GM12878 (cell line): ENCODE results near the gene WDR64. TPM values are rescaled to one million over a fixed set of nuclear protein-coding genes. Genes with fewer than 3 reads are reported as not detected.

Experiments used
- ATAC-seq: fragments of 200-7000 bp; cut with Tn5 transposase; 3 replicates; pipeline ENCODE4 v1.9.1; 2020; ENCODE audit warnings: mild to moderate bottlenecking, moderate library complexity
- BruUV-seq: library from RNA; stranded (reverse); fragments of 400-500 nt; replicated peaks from 2 replicates; lab custom pipeline; 2021; lab: Mats Ljungman, UMichigan
- CTCF ChIA-PET: fragments of 300-600 bp; sonication (Branson Sonifier 250); formaldehyde crosslinking; extraction: SDS; loops from one replicate; lab custom pipeline; 2021; ENCODE audit warnings: inconsistent platforms; lab: Yijun Ruan, JAX
- POLR2A ChIA-PET: fragments of 350-600 bp; formaldehyde crosslinking; extraction: SDS; loops from one replicate; lab custom pipeline; 2021; ENCODE audit warnings: inconsistent platforms; lab: Charles Lee
- RAD21 ChIA-PET: fragments of 300-600 bp; sonication (Branson Sonifier 250); formaldehyde crosslinking; loops from one replicate; lab custom pipeline; 2023; ENCODE audit warnings: antibody characterized with exemption; ENCODE audit not compliant: unreplicated experiment; lab: Charles Lee
- SMC1A ChIA-PET: fragments of 300-600 bp; sonication (Branson Sonifier 250); formaldehyde crosslinking; loops from one replicate; lab custom pipeline; 2023; ENCODE audit not compliant: unreplicated experiment, uncharacterized antibody; lab: Charles Lee
- DNase-seq: peaks from one replicate; pipeline ENCODE4 v3.0.0-alpha.2; 2011; ENCODE audit warnings: low read depth, low spot score
- FAIRE-seq: peaks from 3 replicates; lab custom pipeline; 2011; peaks lifted over from hg19 to GRCh38; lab: Jason Lieb, UNC
- H2AFZ ChIP-seq: 2 replicates; pipeline ENCODE4 v1.6.0; 2011; ENCODE audit warnings: low read depth, low read length, control low read depth; ENCODE audit not compliant: control insufficient read depth
- H3K27ac ChIP-seq: 2 replicates; pipeline ENCODE4 v1.5.1; 2011; ENCODE audit warnings: control low read depth; ENCODE audit not compliant: control insufficient read depth, insufficient read depth
- H3K27me3 ChIP-seq, 2 experiments: replicated peaks in 1 of 2; 2 replicates each; pipeline versions ENCODE4 v1.6.0 to v1.6.1; 2011; ENCODE audit warnings: low read length in 1 of 2; ENCODE audit not compliant: control insufficient read depth in 2 of 2, insufficient read depth in 2 of 2
- H3K36me3 ChIP-seq, 2 experiments: 2 replicates each; pipeline ENCODE4 v1.5.1; 2011; ENCODE audit warnings: low read length in 1 of 2; ENCODE audit not compliant: control insufficient read depth in 2 of 2, insufficient read depth in 2 of 2
- H3K4me1 ChIP-seq: 2 replicates; pipeline ENCODE4 v1.6.1; 2011; ENCODE audit warnings: mild to moderate bottlenecking, low read length, moderate library complexity, mixed read lengths; ENCODE audit not compliant: control insufficient read depth, insufficient read depth
- H3K4me2 ChIP-seq: 2 replicates; pipeline ENCODE4 v1.6.0; 2011; ENCODE audit warnings: control low read depth; ENCODE audit not compliant: control insufficient read depth, insufficient read depth
- H3K4me3 ChIP-seq: fragments of 200-600 bp; sonication (generic); 2 replicates; pipeline ENCODE4 v1.5.1; 2016
- H3K79me2 ChIP-seq: 2 replicates; pipeline ENCODE4 v1.6.0; 2011; ENCODE audit warnings: low read length; ENCODE audit not compliant: control insufficient read depth, insufficient read depth
- H3K9ac ChIP-seq: 2 replicates; pipeline ENCODE4 v1.8.0; 2011; ENCODE audit warnings: low read length, control low read depth, mixed read lengths; ENCODE audit not compliant: control insufficient read depth, insufficient read depth
- H3K9me3 ChIP-seq: replicated peaks from 3 replicates; pipeline ENCODE4 v1.5.1; 2011; ENCODE audit warnings: mild to moderate bottlenecking, low read length; ENCODE audit not compliant: control insufficient read depth, insufficient read depth
- H4K20me1 ChIP-seq: 2 replicates; pipeline ENCODE4 v1.6.0; 2011; ENCODE audit not compliant: control insufficient read depth, insufficient read depth
- ATF7 ChIP-seq: fragments of 450-650 bp; IDR thresholded peaks from 2 replicates; pipeline ENCODE4 v1.6.1; 2016; ENCODE audit warnings: low read depth, mild to moderate bottlenecking
- CHD1 ChIP-seq: IDR thresholded peaks from 2 replicates; pipeline ENCODE4 v1.6.1; 2012; ENCODE audit warnings: low read depth, low read length, improper control_type of control experiment
- CREB1 ChIP-seq: IDR thresholded peaks from 2 replicates; pipeline ENCODE4 v1.6.1; 2012; ENCODE audit warnings: low read depth, mild to moderate bottlenecking, inconsistent platforms
- ESRRA ChIP-seq: IDR thresholded peaks from 2 replicates; pipeline ENCODE4 v1.6.1; 2012; ENCODE audit warnings: mild to moderate bottlenecking, low read length, improper control_type of control experiment
- JUND ChIP-seq: IDR thresholded peaks from 2 replicates; pipeline ENCODE4 v1.6.1; 2012; ENCODE audit warnings: low read depth, mild to moderate bottlenecking, low read length, improper control_type of control experiment, moderate library complexity
- NFYB ChIP-seq: IDR thresholded peaks from 2 replicates; pipeline ENCODE4 v1.6.1; 2011; ENCODE audit warnings: low read depth, mild to moderate bottlenecking, low read length, improper control_type of control experiment, moderate library complexity; ENCODE audit not compliant: insufficient read depth
- POLR2AphosphoS5 ChIP-seq: IDR thresholded peaks from 2 replicates; pipeline ENCODE4 v1.6.1; 2011; ENCODE audit warnings: mild to moderate bottlenecking, low read length, inconsistent platforms
- POU2F2 ChIP-seq: IDR thresholded peaks from 3 replicates; pipeline ENCODE4 v1.6.1; 2011; ENCODE audit warnings: low read depth, mild to moderate bottlenecking, low read length, borderline replicate concordance
- RELA ChIP-seq: fragments of 450-650 bp; IDR thresholded peaks from 2 replicates; pipeline ENCODE4 v1.8.0; 2014; ENCODE audit warnings: borderline replicate concordance; ENCODE audit not compliant: partially characterized antibody
- SIN3A ChIP-seq: IDR thresholded peaks from 2 replicates; pipeline ENCODE4 v1.6.1; 2012; ENCODE audit warnings: low read depth, low read length, improper control_type of control experiment
- SMAD1 ChIP-seq: fragments of 450-650 bp; IDR thresholded peaks from 2 replicates; pipeline ENCODE4 v1.6.1; 2018; ENCODE audit warnings: mild to moderate bottlenecking, low read depth; ENCODE audit not compliant: partially characterized antibody
- SMARCA5 ChIP-seq: fragments of 450-650 bp; IDR thresholded peaks from 2 replicates; pipeline ENCODE4 v1.6.1; 2017; ENCODE audit warnings: mild to moderate bottlenecking
- SUZ12 ChIP-seq: fragments of 200-600 bp; sonication (generic); IDR thresholded peaks from one replicate; pipeline ENCODE4 v1.6.1; 2018; ENCODE audit warnings: antibody characterized with exemption, mild to moderate bottlenecking; ENCODE audit not compliant: unreplicated experiment
- ZNF217 ChIP-seq: fragments of 450-650 bp; IDR thresholded peaks from 2 replicates; pipeline ENCODE4 v1.6.1; 2017; ENCODE audit warnings: antibody characterized with exemption, mild to moderate bottlenecking
- ZNF24 ChIP-seq: fragments of 450-650 bp; IDR thresholded peaks from 2 replicates; pipeline ENCODE4 v1.6.1; 2017; ENCODE audit warnings: antibody characterized with exemption, mild to moderate bottlenecking
- ZSCAN29 ChIP-seq: fragments of 450-650 bp; IDR thresholded peaks from 2 replicates; pipeline ENCODE4 v1.6.1; 2017; ENCODE audit warnings: mild to moderate bottlenecking, moderate library complexity
- in situ Hi-C: fragments of 300-500 bp; cut with MboI; formaldehyde crosslinking; loops from 9 replicates; pipeline ENCODE4 v1.14.3; 2018; ENCODE audit warnings: mixed read lengths
- intact Hi-C: fragments of 100-400 bp; cut with micrococcal nuclease; formaldehyde crosslinking; loops from one replicate; pipeline ENCODE4 v1.14.2; 2022; ENCODE audit not compliant: unreplicated experiment
- polyA plus RNA-seq, 11 experiments: library from polyadenylated mRNA; depleted of rRNA in 4 of 11; unstranded in 6 of 11; stranded (reverse) in 5 of 11; fragments of >200 nt; fragmentation: Nextera tagmentation in 4 of 11; fragmentation: Illumina TruSeq in 1 of 11; extraction: Ambion mirVana in 4 of 11; extraction: Trizol in 1 of 11; gene quantifications; 1 replicate in 1 of 11; 2 replicates in 10 of 11; pipeline versions ENCODE4 v1.2.1 to v1.2.3, GENCODE V29; 2011 to 2016; ENCODE audit warnings: inconsistent platforms in 2 of 11, missing spikeins in 2 of 11, low read depth in 1 of 11
- total RNA-seq, 4 experiments: library from RNA; depleted of rRNA in 3 of 4; stranded (reverse); fragments of >200 nt in 3 of 4; fragmentation: Illumina TruSeq in 1 of 4; extraction: Trizol in 1 of 4; gene quantifications; 2 replicates each; pipeline versions ENCODE4 v1.2.1 to v1.2.3, GENCODE V29; 2013 to 2021
- TF ChIP-seq, protein P1 (sequence below): fragments of 450-650 bp; IDR thresholded peaks from 2 replicates; pipeline ENCODE4 v1.6.1; 2018; ENCODE audit warnings: borderline replicate concordance, mild to moderate bottlenecking; ENCODE audit not compliant: partially characterized antibody

The WDR64 gene
- total and polyA plus RNA-seq, 10 of the 15 experiments (the other 5 are each of a cell fraction or from before 2014, with no cell fraction given): 0.01 TPM; not detected in 9

DNA sequence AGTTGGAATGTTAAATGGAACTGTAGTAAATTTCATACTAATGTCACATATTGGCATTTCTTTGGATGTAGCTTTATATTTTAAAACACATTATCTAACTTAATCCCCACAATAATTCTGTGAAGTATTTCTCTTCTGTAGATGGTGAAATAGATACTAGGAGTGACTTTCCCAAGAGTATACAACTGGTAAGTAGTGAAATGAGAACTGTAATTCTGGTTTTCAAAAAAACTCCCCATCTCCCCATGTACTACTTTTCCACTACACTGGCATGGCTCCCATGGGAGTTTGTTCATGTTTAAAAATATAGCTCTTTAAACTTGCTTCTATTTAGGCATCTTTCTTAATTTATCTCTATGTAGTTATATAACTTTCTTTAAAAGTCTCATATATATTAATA lies 22.1 kb upstream of the WDR64 start:
- POLR2A ChIA-PET: no interaction called here
- FAIRE-seq: no peak

More for the DNA sequence above, 22.1 kb upstream of the WDR64 start:
- H3K4me3 ChIP-seq: no peak overlapping the region
- no peak overlapping the region for H3K4me2 ChIP-seq
- no peaks in the 10 kb centered on the region; a peak in 1 of 4 replicates for H3K36me3 ChIP-seq
- no peak for TF ChIP-seq SUZ12
- no peak for TF ChIP-seq JUND
- TF ChIP-seq SMAD1: no peak
- no peak for TF ChIP-seq POU2F2
- TF ChIP-seq, protein P1, sequence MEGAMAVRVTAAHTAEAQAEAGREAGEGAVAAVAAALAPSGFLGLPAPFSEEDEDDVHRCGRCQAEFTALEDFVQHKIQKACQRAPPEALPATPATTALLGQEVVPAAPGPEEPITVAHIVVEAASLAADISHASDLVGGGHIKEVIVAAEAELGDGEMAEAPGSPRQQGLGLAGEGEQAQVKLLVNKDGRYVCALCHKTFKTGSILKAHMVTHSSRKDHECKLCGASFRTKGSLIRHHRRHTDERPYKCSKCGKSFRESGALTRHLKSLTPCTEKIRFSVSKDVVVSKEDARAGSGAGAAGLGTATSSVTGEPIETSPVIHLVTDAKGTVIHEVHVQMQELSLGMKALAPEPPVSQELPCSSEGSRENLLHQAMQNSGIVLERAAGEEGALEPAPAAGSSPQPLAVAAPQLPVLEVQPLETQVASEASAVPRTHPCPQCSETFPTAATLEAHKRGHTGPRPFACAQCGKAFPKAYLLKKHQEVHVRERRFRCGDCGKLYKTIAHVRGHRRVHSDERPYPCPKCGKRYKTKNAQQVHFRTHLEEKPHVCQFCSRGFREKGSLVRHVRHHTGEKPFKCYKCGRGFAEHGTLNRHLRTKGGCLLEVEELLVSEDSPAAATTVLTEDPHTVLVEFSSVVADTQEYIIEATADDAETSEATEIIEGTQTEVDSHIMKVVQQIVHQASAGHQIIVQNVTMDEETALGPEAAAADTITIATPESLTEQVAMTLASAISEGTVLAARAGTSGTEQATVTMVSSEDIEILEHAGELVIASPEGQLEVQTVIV: no peak
- no peak for TF ChIP-seq SIN3A
- TF ChIP-seq ESRRA: no peak
- TF ChIP-seq ZSCAN29: no peak
- TF ChIP-seq CHD1: no peak
- no peak for TF ChIP-seq POLR2AphosphoS5
- TF ChIP-seq ZNF24: no peak
- TF ChIP-seq SMARCA5: no peak
- no peak for TF ChIP-seq NFYB
- no peak for TF ChIP-seq RELA
- no peak for TF ChIP-seq ZNF217
- TF ChIP-seq ATF7: no peak
- TF ChIP-seq CREB1: no peak
- ATAC-seq (no peak), DNase-seq (no peak)
- SMC1A ChIA-PET: interaction anchor here (1.2 to 1.8 kb wide), 2 partner anchors 20 to 96 kb away, joined by 3 to 7 read pairs; no protein-coding TSS in a partner anchor
- no peaks in the 10 kb centered on the region; the same call in 1 of the 2 replicates for H3K79me2 ChIP-seq
- H3K4me1 ChIP-seq: peaks cover 3% of the 10 kb centered on the region
- no TSS peak for BruUV-seq
- no peak overlapping the region for H3K27ac ChIP-seq
- intact Hi-C loops (no loop called here), in situ Hi-C loops (no loop called here)
- H2AFZ ChIP-seq: no peak overlapping the region
- no peaks in the 10 kb centered on the region for H3K9me3 ChIP-seq
- RAD21 ChIA-PET: no interaction called here
- H3K27me3 ChIP-seq: no peaks in the 10 kb centered on the region
- no peak overlapping the region for H3K9ac ChIP-seq
- H4K20me1 ChIP-seq: no peaks in the 10 kb centered on the region
- CTCF ChIA-PET: interaction anchor here (0.9 to 2.1 kb wide), 4 partner anchors 19 to 100 kb away, joined by 3 to 16 read pairs (median 3); partner anchors contain the start of gene KMO
